H1 (cell line): ENCODE results near the gene ATP5PB. TPM values are rescaled to one million over a fixed set of nuclear protein-coding genes. Genes with fewer than 3 reads are reported as not detected.

Experiments used
- CTCF ChIA-PET: fragments of 300-600 bp; sonication (Branson Sonifier 250); formaldehyde crosslinking; loops from one replicate; lab custom pipeline; 2021; ENCODE audit not compliant: partially characterized antibody; lab: Charles Lee
- POLR2A ChIA-PET: fragments of 300-600 bp; sonication (Branson Sonifier 250); formaldehyde crosslinking; loops from one replicate; lab custom pipeline; 2021; ENCODE audit warnings: inconsistent platforms; ENCODE audit not compliant: partially characterized antibody; lab: Charles Lee
- DNase-seq, 2 experiments: peaks; one replicate each; pipeline versions ENCODE4 v3.0.0 to v3.0.0-alpha.2; 2010 to 2022; ENCODE audit warnings: low spot score in 2 of 2, low read depth in 1 of 2, mixed read lengths in 1 of 2
- FAIRE-seq: peaks from 2 replicates; lab custom pipeline; 2011; peaks lifted over from hg19 to GRCh38; lab: Jason Lieb, UNC
- H2AFZ ChIP-seq: 2 replicates; pipeline ENCODE4 v1.8.1; 2012; ENCODE audit warnings: low read length, inconsistent platforms
- H2AK5ac ChIP-seq: 2 replicates; pipeline ENCODE4 v1.6.1; 2013; ENCODE audit warnings: low read depth, low read length
- H2BK120ac ChIP-seq: replicated peaks from 2 replicates; pipeline ENCODE3; 2013; ENCODE audit warnings: low read depth, low read length, inconsistent platforms
- H2BK12ac ChIP-seq: 2 replicates; pipeline ENCODE4 v1.6.1; 2013; ENCODE audit warnings: low read depth, low read length
- H2BK15ac ChIP-seq: 2 replicates; pipeline ENCODE4 v1.6.1; 2013; ENCODE audit warnings: low read length
- H2BK20ac ChIP-seq: 2 replicates; pipeline ENCODE4 v1.6.1; 2013; ENCODE audit warnings: low read length
- H2BK5ac ChIP-seq: 2 replicates; pipeline ENCODE4 v1.6.1; 2013; ENCODE audit warnings: low read depth, low read length
- H3K14ac ChIP-seq: 2 replicates; pipeline ENCODE4 v1.6.1; 2013; ENCODE audit warnings: inconsistent platforms; ENCODE audit not compliant: insufficient read length
- H3K18ac ChIP-seq: 2 replicates; pipeline ENCODE4 v1.6.1; 2013; ENCODE audit warnings: low read length; ENCODE audit errors: extremely low read depth
- H3K23ac ChIP-seq: 2 replicates; pipeline ENCODE4 v1.6.1; 2013; ENCODE audit warnings: inconsistent platforms; ENCODE audit not compliant: insufficient read length
- H3K23me2 ChIP-seq: 2 replicates; pipeline ENCODE4 v1.6.1; 2013; ENCODE audit warnings: low read depth, low read length
- H3K27ac ChIP-seq: 2 replicates; pipeline ENCODE4 v1.6.1; 2011; ENCODE audit warnings: low read depth, low read length, inconsistent platforms
- H3K27me3 ChIP-seq, 4 experiments: replicated peaks in 1 of 4; 1 replicate in 1 of 4; 2 replicates in 3 of 4; pipeline versions ENCODE4 v1.6.1 to v1.8.1; 2011 to 2013; ENCODE audit warnings: low read length in 3 of 4, mild to moderate bottlenecking in 3 of 4, inconsistent platforms in 2 of 4, mixed read lengths in 2 of 4, moderate library complexity in 1 of 4; ENCODE audit not compliant: control insufficient read depth in 3 of 4, insufficient read depth in 3 of 4; ENCODE audit errors: extremely low read depth in 1 of 4
- H3K36me3 ChIP-seq, 4 experiments: 2 replicates each; pipeline versions ENCODE4 v1.6.1 to v1.8.1; 2011 to 2013; ENCODE audit warnings: mild to moderate bottlenecking in 4 of 4, low read length in 3 of 4, moderate library complexity in 2 of 4, control low read depth in 1 of 4, inconsistent platforms in 1 of 4; ENCODE audit not compliant: insufficient read depth in 4 of 4, control insufficient read depth in 2 of 4
- H3K4ac ChIP-seq: replicated peaks from 2 replicates; pipeline ENCODE3; 2013; ENCODE audit warnings: low read length, low read depth, mixed read lengths, inconsistent platforms; ENCODE audit not compliant: insufficient read length
- H3K4me1 ChIP-seq, 4 experiments: replicated peaks in 1 of 4; 1 replicate in 1 of 4; 2 replicates in 3 of 4; pipeline versions ENCODE4 v1.6.1 to v1.8.1; 2011 to 2013; ENCODE audit warnings: low read length in 3 of 4, inconsistent platforms in 2 of 4, mixed read lengths in 1 of 4; ENCODE audit not compliant: insufficient read depth in 4 of 4, control insufficient read depth in 3 of 4
- H3K4me2 ChIP-seq, 2 experiments: 2 replicates each; pipeline versions ENCODE4 v1.6.1 to v1.8.1; 2011 to 2013; ENCODE audit warnings: low read depth in 2 of 2, low read length in 2 of 2, control low read depth in 1 of 2, inconsistent platforms in 1 of 2, mild to moderate bottlenecking in 1 of 2; ENCODE audit not compliant: insufficient read depth in 1 of 2
- H3K4me3 ChIP-seq, 4 experiments: fragments of 200-600, 300-600 bp in 1 of 4; sonication (generic), shearing (Covaris generic), sonication (Bioruptor Twin) in 1 of 4; 2 replicates each; pipeline versions ENCODE4 v1.5.1 to v1.8.1; 2011 to 2016; ENCODE audit warnings: low read length in 4 of 4, low read depth in 3 of 4, control low read depth in 2 of 4, inconsistent platforms in 2 of 4, mild to moderate bottlenecking in 2 of 4, mixed read lengths in 1 of 4, moderate library complexity in 1 of 4; ENCODE audit not compliant: insufficient read depth in 2 of 4; ENCODE audit errors: extremely low read depth in 1 of 4
- H3K56ac ChIP-seq: replicated peaks from 2 replicates; pipeline ENCODE3; 2013; ENCODE audit warnings: low read depth, mild to moderate bottlenecking, mixed read lengths, low read length, inconsistent platforms; ENCODE audit not compliant: insufficient read length
- H3K79me1 ChIP-seq: 2 replicates; pipeline ENCODE4 v1.6.1; 2013; ENCODE audit warnings: low read depth, low read length, control low read depth
- H3K79me2 ChIP-seq, 2 experiments: 2 replicates each; pipeline versions ENCODE4 v1.6.1 to v1.8.1; 2012 to 2013; ENCODE audit warnings: low read length in 2 of 2, mild to moderate bottlenecking in 2 of 2, inconsistent platforms in 1 of 2; ENCODE audit not compliant: insufficient read depth in 2 of 2, control insufficient read depth in 1 of 2
- H3K9ac ChIP-seq, 4 experiments: replicated peaks in 1 of 4; 1 replicate in 1 of 4; 2 replicates in 3 of 4; pipeline versions ENCODE4 v1.6.1 to v1.8.1; 2011 to 2013; ENCODE audit warnings: low read depth in 3 of 4, low read length in 3 of 4, control low read depth in 2 of 4, mild to moderate bottlenecking in 2 of 4, moderate library complexity in 2 of 4, inconsistent platforms in 1 of 4; ENCODE audit errors: extremely low read depth in 1 of 4
- H3K9me3 ChIP-seq, 2 experiments: 2 replicates each; pipeline versions ENCODE4 v1.6.1 to v1.8.1; 2012 to 2013; ENCODE audit warnings: mild to moderate bottlenecking in 2 of 2, moderate library complexity in 2 of 2, control low read depth in 1 of 2, inconsistent platforms in 1 of 2, low read depth in 1 of 2, low read length in 1 of 2, mixed read lengths in 1 of 2; ENCODE audit not compliant: insufficient read depth in 2 of 2
- H4K20me1 ChIP-seq, 2 experiments: replicated peaks in 1 of 2; 2 replicates each; pipeline versions ENCODE3 to v1.8.1; 2011 to 2013; ENCODE audit warnings: inconsistent platforms in 2 of 2, low read length in 2 of 2, mild to moderate bottlenecking in 1 of 2; ENCODE audit not compliant: insufficient read depth in 2 of 2, control insufficient read depth in 1 of 2
- H4K5ac ChIP-seq: 2 replicates; pipeline ENCODE4 v1.6.1; 2013; ENCODE audit warnings: low read length, low read depth, mixed read lengths, inconsistent platforms; ENCODE audit not compliant: insufficient read length
- H4K8ac ChIP-seq: 2 replicates; pipeline ENCODE4 v1.8.0; 2013; ENCODE audit warnings: mild to moderate bottlenecking, moderate library complexity, low read length, inconsistent platforms; ENCODE audit not compliant: insufficient read depth; ENCODE audit errors: extremely low read depth
- H4K91ac ChIP-seq: replicated peaks from 2 replicates; pipeline ENCODE3; 2013; ENCODE audit warnings: low read length, mixed read lengths, inconsistent platforms; ENCODE audit not compliant: insufficient read length
- ASH2L ChIP-seq: fragments of 200-600, 300-600 bp; sonication (generic); IDR thresholded peaks from one replicate; pipeline ENCODE4 v1.7.1; 2017; ENCODE audit warnings: low read length
- CBX5 ChIP-seq: fragments of 300-800, 300-1000 bp; sonication (generic); IDR thresholded peaks from 2 replicates; pipeline ENCODE4 v1.7.1; 2016; ENCODE audit warnings: antibody characterized with exemption, low read length, low read depth
- CTCF ChIP-seq, 3 experiments: IDR thresholded peaks; 1 replicate in 2 of 3; 2 replicates in 1 of 3; pipeline versions ENCODE4 v1.5.1 to v1.6.1; 2011; ENCODE audit warnings: low read length in 3 of 3, mild to moderate bottlenecking in 3 of 3, inconsistent platforms in 2 of 3, low read depth in 1 of 3, moderate library complexity in 1 of 3; ENCODE audit not compliant: insufficient read depth in 1 of 3; ENCODE audit errors: control extremely low read depth in 1 of 3
- E2F6 ChIP-seq: IDR thresholded peaks from 2 replicates; pipeline ENCODE4 v1.6.1; 2012; ENCODE audit warnings: inconsistent platforms
- KDM5A ChIP-seq: fragments of 200-600 bp; IDR thresholded peaks from 2 replicates; pipeline ENCODE4 v1.7.1; 2012; ENCODE audit warnings: mild to moderate bottlenecking, low read length, inconsistent platforms, mixed read lengths
- SIN3A ChIP-seq, 2 experiments: IDR thresholded peaks in 1 of 2; conservative IDR thresholded peaks in 1 of 2; 2 replicates each; pipeline ENCODE4 v1.6.1; 2011 to 2012; ENCODE audit warnings: low read length in 2 of 2, improper control_type of control experiment in 1 of 2, low read depth in 1 of 2, mild to moderate bottlenecking in 1 of 2
- SP1 ChIP-seq: IDR thresholded peaks from 2 replicates; pipeline ENCODE4 v1.6.1; 2011; ENCODE audit warnings: low read depth, low read length
- WGBS, 2 experiments: shearing (Covaris generic) in 1 of 2; methylation state at CpG; one replicate each; pipeline versions ENCODE4 v1.1.6 to v1.1.7; 2013 to 2015; ENCODE audit warnings: low lambda C conversion rate in 2 of 2, mixed read lengths in 2 of 2, inconsistent platforms in 1 of 2, low coverage in 1 of 2, missing lambda C conversion rate in 1 of 2; ENCODE audit not compliant: insufficient replicate concordance in 2 of 2, insufficient coverage in 1 of 2, insufficient read length in 1 of 2; ENCODE audit errors: extremely low coverage in 1 of 2, missing lambda C conversion rate in 1 of 2; 5-methylcytosine and 5-hydroxymethylcytosine counted together
- polyA plus RNA-seq, 7 experiments: library from polyadenylated mRNA; depleted of rRNA in 3 of 7; stranded (reverse) in 5 of 7; unstranded in 2 of 7; fragments of >200 nt in 5 of 7; fragments of 200-250 nt in 2 of 7; gene quantifications; 1 replicate in 5 of 7; 2 replicates in 1 of 7; 4 replicates in 1 of 7; pipeline versions ENCODE4 v1.2.1 to v1.2.3, GENCODE V29; 2011 to 2013; ENCODE audit warnings: missing spikeins in 2 of 7, mixed read lengths in 2 of 7
- total RNA-seq: library from RNA; stranded (reverse); fragmentation: NEBNext Ultra II Directional; extraction: Animal tissue kit (Norgen Biotek cat#: 25700); gene quantifications from 2 replicates; pipeline ENCODE4 v1.2.1, GENCODE V29; 2021

The ATP5PB gene
- total and polyA plus RNA-seq, 2 of the 8 experiments (the other 6 are each of a cell fraction or from before 2014, with no cell fraction given): 232 to 262 TPM

GRCh38 chr1:111507411-111508201 is 58.3 kb downstream of the ATP5PB start:
- Histone ChIP-seq H3K4me3 (peak overlapping the region; percentile 6 to 59 (median 38); a peak in 7 of 8 replicates), H4K5ac (peak overlapping the region; percentile 55), H4K20me1 (no peaks in the 10 kb centered on the region), H2AFZ (peak overlapping the region; percentile 99), H3K79me1 (no peaks in the 10 kb centered on the region), H2BK5ac (peak overlapping the region; percentile 89), H3K9ac (peak overlapping the region in 2 of 4 experiments; percentile 25 to 54; a peak in 2 of 7 replicates), H2BK120ac (no peak overlapping the region), H2AK5ac (no peak overlapping the region), H3K23me2 (no peaks in the 10 kb centered on the region; the same call in 1 of the 2 replicates), H3K4me1 (peaks cover 0 to 9% (median 3%) of the 10 kb centered on the region in 4 experiments; a peak in 5 of 7 replicates), H2BK15ac (no peak overlapping the region), H3K9me3 (no peaks in the 10 kb centered on the region), H3K4ac (peak overlapping the region; percentile 75), H3K79me2 (no peaks in the 10 kb centered on the region), H3K56ac (peak overlapping the region; percentile 5), H4K8ac (peak overlapping the region; percentile 72; the same call in 1 of the 2 replicates), H3K36me3 (no peaks in the 10 kb centered on the region), H3K23ac (no peak overlapping the region), H3K27ac (peak overlapping the region; percentile 67; the same call in 1 of the 2 replicates), H3K18ac (peak overlapping the region; percentile 93), H3K4me2 (peak overlapping the region; percentile 29 to 83; a peak in 3 of 4 replicates), H2BK12ac (peak overlapping the region; percentile 92), H4K91ac (peak overlapping the region; percentile 45), H2BK20ac (peak overlapping the region; percentile 6; the same call in 1 of the 2 replicates), H3K27me3 (no peaks in the 10 kb centered on the region; a peak in 1 of 7 replicates), H3K14ac (no peak overlapping the region)
- FAIRE-seq (no peak), DNase-seq (peak; percentile 27 to 90)
- ChIA-PET CTCF (interaction anchor here (0.6 to 3.6 kb wide), 63 partner anchors 9 to 344 kb away, joined by 3 to 33 read pairs (median 6); partner anchors contain the start of genes DDX20 and RAP1A), POLR2A (interaction anchor here (0.5 to 1.9 kb wide), 13 partner anchors 9 to 1232 kb away, joined by 3 to 6 read pairs (median 4); partner anchors contain the start of genes RAP1A and WDR77)
- WGBS, 2 experiments: 28% methylated on average over 14 of the region's 15 CpGs; no CpG with 5 or more reads in 1 of the 2 experiments
- TF ChIP-seq SP1: 0 out of 2 replicates have a peak, but pooled peaks have one; percentile 34
- no peak for TF ChIP-seq CBX5
- peak; percentile 70 for TF ChIP-seq E2F6
- TF ChIP-seq SIN3A (conservative IDR thresholded peaks at IDR 0.05 in 1 of 2, IDR thresholded peaks at IDR 0.05 in 1 of 2; ENCODE audit: low read depth in 1 of 2, low read length in 2 of 2): 0 out of 4 replicates have a peak, but pooled peaks of 1 of the 2 experiments have one; percentile 6
- TF ChIP-seq ASH2L: peak; percentile 72
- no peak for TF ChIP-seq KDM5A
- peak; percentile 35 to 38 (median 36) for TF ChIP-seq CTCF (IDR thresholded peaks at IDR 0.05; ENCODE audit: control extremely low read depth in 1 of 3, insufficient read depth in 1 of 3, low read depth in 1 of 3, low read length in 3 of 3)
